Activated naive CD4-positive, alpha-beta T cell treated with anti-CD3 and anti-CD28 coated beads, Interleukin-2, amount 50 U/mL, for 72 hours (primary cell): ENCODE data around the gene KRTCAP2. TPM values are rescaled to one million over a fixed set of nuclear protein-coding genes. Genes with fewer than 3 reads are reported as not detected.

Experiments
- ATAC-seq, 2 donors: fragments of 150-1000 bp; cut with Tn5 transposase; 2 replicates each; pipeline ENCODE4 v1.10.0; 2021; ENCODE audit warnings: mild to moderate bottlenecking in 2 of 2, moderate library complexity in 2 of 2
- DNase-seq, 2 donors: peaks; one replicate each; pipeline ENCODE4 v3.0.0; 2021 to 2022; ENCODE audit warnings: low spot score in 2 of 2
- H3K27ac Mint-ChIP-seq, 2 donors: one replicate each; pipeline ENCODE4 v1.8.0; 2022; ENCODE audit warnings: mild to moderate bottlenecking in 2 of 2, mixed read lengths in 2 of 2
- H3K36me3 Mint-ChIP-seq, 2 donors: one replicate each; pipeline ENCODE4 v1.8.0; 2022; ENCODE audit warnings: mixed read lengths in 2 of 2
- H3K9me3 Mint-ChIP-seq, 2 donors: one replicate each; pipeline ENCODE4 v1.8.0; 2022; ENCODE audit warnings: mixed read lengths in 2 of 2
- total RNA-seq, 2 donors: library from RNA; stranded (reverse); gene quantifications; one replicate each; pipeline ENCODE4 v1.2.3, GENCODE V29; 2022

The KRTCAP2 gene
- total RNA-seq, 2 donors from 2014 or later, result 106 to 162 TPM

GRCh38 chr1:155124503-155125463 lies 48.3 kb downstream of the KRTCAP2 start:
- no peak overlapping the region for H3K27ac Mint-ChIP-seq
- DNase-seq (no peak), ATAC-seq (no peak)
- no peaks in the 10 kb centered on the region for H3K36me3 Mint-ChIP-seq
- no peaks in the 10 kb centered on the region for H3K9me3 Mint-ChIP-seq

DNA sequence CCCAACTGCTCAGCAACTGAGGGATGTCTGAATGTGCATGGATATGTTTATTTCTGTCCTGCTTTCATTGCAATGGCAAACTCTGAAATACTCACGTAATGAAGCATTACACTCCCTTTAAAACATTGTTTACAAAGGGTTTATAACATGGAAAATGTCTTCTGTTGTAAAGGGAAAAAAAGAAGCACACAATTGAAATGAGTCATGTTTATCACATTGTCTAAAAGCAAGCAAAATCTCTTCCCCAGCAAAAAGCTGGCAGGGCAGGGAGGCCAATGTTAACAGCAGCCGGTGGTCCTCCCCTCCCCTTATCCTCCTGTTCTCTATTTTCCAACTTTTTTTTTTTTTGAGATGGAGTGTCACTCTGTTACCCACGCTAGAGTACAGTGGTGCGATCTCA lies 49.3 kb downstream of the KRTCAP2 start:
- DNase-seq (no peak), ATAC-seq (no peak)
- Mint-ChIP-seq H3K9me3 (no peaks in the 10 kb centered on the region), H3K27ac (no peak overlapping the region), H3K36me3 (no peaks in the 10 kb centered on the region)

GRCh38 chr1:155122308-155122707 lies 50.8 kb downstream of the KRTCAP2 start:
- H3K27ac Mint-ChIP-seq, result no peak overlapping the region
- H3K36me3 Mint-ChIP-seq, result no peaks in the 10 kb centered on the region
- no peaks in the 10 kb centered on the region for H3K9me3 Mint-ChIP-seq
- DNase-seq (no peak), ATAC-seq (no peak)

DNA sequence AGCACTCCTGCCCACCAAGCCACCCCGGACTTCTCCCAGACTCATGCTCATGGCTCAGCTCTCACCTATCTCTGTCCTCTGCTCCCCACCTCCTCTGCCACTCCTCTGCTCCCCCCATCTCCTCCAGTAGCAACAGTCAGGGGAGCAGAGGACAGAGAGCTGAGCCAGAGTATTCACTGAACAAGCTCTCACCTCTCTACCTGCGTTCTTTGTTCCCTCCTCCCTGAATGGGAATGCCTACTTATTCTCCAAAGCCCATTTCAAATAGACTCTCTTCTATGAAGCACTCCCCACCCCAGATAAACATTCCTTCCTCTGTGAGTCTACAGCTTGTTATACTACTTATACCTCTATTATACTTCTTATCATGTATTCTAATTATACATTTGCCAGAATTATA lies 51.9 kb downstream of the KRTCAP2 start:
- H3K36me3 Mint-ChIP-seq, result no peaks in the 10 kb centered on the region
- ATAC-seq, result no peak
- no peaks in the 10 kb centered on the region for H3K9me3 Mint-ChIP-seq

GRCh38 chr1:155120253-155120652 lies 52.9 kb downstream of the KRTCAP2 start:
- H3K27ac Mint-ChIP-seq, result no peak overlapping the region
- no peaks in the 10 kb centered on the region for H3K36me3 Mint-ChIP-seq
- H3K9me3 Mint-ChIP-seq, result no peaks in the 10 kb centered on the region
- ATAC-seq, result no peak
- no peak for DNase-seq

More for the DNA sequence above, 51.9 kb downstream of the KRTCAP2 start:
- no peak overlapping the region for H3K27ac Mint-ChIP-seq
- no peak for DNase-seq

Other genes starting within 250 kb of the KRTCAP2 start
- 10 to 100 TPM; 12.2 to 34.2 TPM for gene PMVK, start 236.6 kb downstream of the KRTCAP2 start, total RNA-seq
- 10 to 100 TPM; 40.9 to 41.1 TPM for gene PBXIP1, start 217.2 kb downstream of the KRTCAP2 start, total RNA-seq
- 10 to 100 TPM; 27.7 to 55.3 TPM for gene PYGO2, start 211.5 kb downstream of the KRTCAP2 start, total RNA-seq
- 10 to 100 TPM; 50.3 to 76.2 TPM for gene SHC1, start 202.6 kb downstream of the KRTCAP2 start, total RNA-seq
- 100 to 1,000 TPM; 202 to 308 TPM for gene CKS1B, start 198.6 kb downstream of the KRTCAP2 start, total RNA-seq
- gene FLAD1, start 190.0 kb downstream of the KRTCAP2 start, total RNA-seq, result 10 to 100 TPM; 40.8 to 41.9 TPM
- gene LENEP, start 179.7 kb downstream of the KRTCAP2 start, total RNA-seq, result under 1 TPM; 0.66 to 0.68 TPM
- 100 to 1,000 TPM in 1 of 2 donors, 10 to 100 TPM in 1; 97.4 to 184 TPM for gene ZBTB7B, start 170.5 kb downstream of the KRTCAP2 start, total RNA-seq
- 1 to 10 TPM; 1.5 to 1.8 TPM for gene DCST2, start 139.5 kb downstream of the KRTCAP2 start, total RNA-seq
- gene DCST1, start 139.5 kb downstream of the KRTCAP2 start, total RNA-seq, result under 1 TPM in 1 of 2 donors, not detected in 1; 0.34 TPM
- gene ADAM15, start 122.0 kb downstream of the KRTCAP2 start, total RNA-seq, result 10 to 100 TPM; 49.9 to 52.8 TPM
- gene EFNA4, start 109.6 kb downstream of the KRTCAP2 start, total RNA-seq, result 1 to 10 TPM; 5.7 to 9.5 TPM
- gene EFNA3, start 94.5 kb downstream of the KRTCAP2 start, total RNA-seq, result 10 to 100 TPM in 1 of 2 donors, 1 to 10 TPM in 1; 1.7 to 12.6 TPM
- gene EFNA1, start 45.4 kb downstream of the KRTCAP2 start, total RNA-seq, result 1 to 10 TPM in 1 of 2 donors, under 1 TPM in 1; 0.68 to 1.6 TPM
- 10 to 100 TPM; 47.4 to 49.4 TPM for gene SLC50A1, start 37.5 kb downstream of the KRTCAP2 start, total RNA-seq
- gene DPM3, start 32.8 kb downstream of the KRTCAP2 start, total RNA-seq, result 10 to 100 TPM; 26.4 to 40.8 TPM
- 10 to 100 TPM in 1 of 2 donors, 1 to 10 TPM in 1; 6.8 to 15.2 TPM for gene TRIM46, start 545 bp upstream of the KRTCAP2 start, total RNA-seq
- gene THBS3, start 34.6 kb upstream of the KRTCAP2 start, total RNA-seq, result 10 to 100 TPM; 17.2 to 23.6 TPM
- 10 to 100 TPM; 46.6 to 57.2 TPM for gene MTX1, start 35.4 kb upstream of the KRTCAP2 start, total RNA-seq
- 10 to 100 TPM; 14.3 to 45.8 TPM for gene ENTREP3, start 82.2 kb upstream of the KRTCAP2 start, total RNA-seq
- gene SCAMP3, start 89.1 kb upstream of the KRTCAP2 start, total RNA-seq, result 100 to 1,000 TPM in 1 of 2 donors, 10 to 100 TPM in 1; 98.9 to 107 TPM
- gene CLK2, start 100.2 kb upstream of the KRTCAP2 start, total RNA-seq, result 100 to 1,000 TPM in 1 of 2 donors, 10 to 100 TPM in 1; 90.7 to 106 TPM
- 1 to 10 TPM; 3.9 to 4.8 TPM for gene HCN3, start 104.2 kb upstream of the KRTCAP2 start, total RNA-seq
- under 1 TPM in 1 of 2 donors, not detected in 1; 0.14 TPM for gene PKLR, start 128.1 kb upstream of the KRTCAP2 start, total RNA-seq
- 100 to 1,000 TPM; 349 to 372 TPM for gene FDPS, start 135.6 kb upstream of the KRTCAP2 start, total RNA-seq
- 10 to 100 TPM; 23.1 to 28.7 TPM for gene RUSC1, start 147.6 kb upstream of the KRTCAP2 start, total RNA-seq